ENCODE data around the gene CIC.
A peak's percentile ranks its signal among the peaks of the same experiment; 100 is the strongest.

CIC gene

DNA sequence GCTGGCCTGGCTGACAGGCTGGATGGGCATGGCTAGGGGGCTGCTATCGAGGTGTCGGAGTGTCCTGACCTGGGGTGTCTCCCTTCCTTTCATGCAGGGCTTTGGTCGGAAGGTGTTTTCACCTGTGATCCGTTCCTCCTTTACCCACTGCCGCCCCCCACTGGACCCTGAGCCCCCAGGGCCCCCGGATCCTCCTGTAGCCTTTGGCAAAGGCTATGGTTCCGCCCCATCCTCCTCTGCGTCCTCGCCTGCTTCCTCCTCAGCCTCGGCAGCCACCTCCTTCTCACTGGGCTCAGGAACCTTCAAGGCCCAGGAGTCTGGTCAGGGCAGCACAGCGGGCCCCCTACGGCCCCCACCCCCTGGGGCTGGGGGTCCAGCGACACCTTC is 21.1 kb downstream of the CIC start:
- no peak for DNase-seq

DNA sequence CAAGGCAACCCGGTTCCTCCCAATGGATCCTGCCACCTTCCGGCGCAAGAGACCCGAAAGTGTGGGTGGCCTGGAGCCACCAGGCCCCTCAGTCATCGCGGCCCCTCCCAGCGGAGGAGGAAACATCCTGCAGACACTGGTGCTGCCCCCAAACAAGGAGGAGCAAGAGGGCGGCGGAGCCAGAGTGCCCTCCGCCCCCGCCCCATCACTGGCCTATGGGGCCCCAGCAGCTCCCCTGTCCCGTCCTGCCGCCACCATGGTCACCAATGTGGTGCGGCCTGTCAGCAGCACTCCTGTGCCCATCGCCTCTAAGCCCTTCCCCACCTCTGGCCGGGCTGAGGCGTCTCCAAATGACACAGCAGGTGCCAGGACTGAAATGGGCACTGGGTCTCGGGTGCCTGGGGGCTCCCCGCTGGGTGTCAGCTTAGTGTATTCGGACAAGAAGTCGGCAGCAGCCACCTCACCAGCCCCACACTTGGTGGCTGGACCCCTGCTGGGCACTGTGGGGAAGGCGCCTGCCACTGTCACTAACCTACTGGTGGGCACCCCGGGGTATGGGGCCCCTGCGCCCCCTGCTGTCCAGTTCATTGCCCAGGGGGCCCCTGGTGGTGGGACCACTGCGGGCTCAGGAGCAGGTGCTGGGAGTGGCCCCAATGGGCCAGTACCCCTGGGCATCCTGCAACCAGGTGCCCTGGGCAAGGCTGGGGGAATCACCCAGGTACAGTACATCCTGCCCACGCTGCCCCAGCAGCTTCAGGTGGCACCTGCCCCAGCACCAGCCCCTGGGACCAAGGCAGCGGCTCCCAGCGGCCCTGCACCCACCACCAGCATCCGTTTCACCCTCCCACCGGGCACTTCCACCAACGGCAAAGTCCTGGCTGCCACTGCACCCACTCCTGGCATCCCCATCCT is 21.7 kb downstream of the CIC start:
- DNase-seq: no peak

DNA sequence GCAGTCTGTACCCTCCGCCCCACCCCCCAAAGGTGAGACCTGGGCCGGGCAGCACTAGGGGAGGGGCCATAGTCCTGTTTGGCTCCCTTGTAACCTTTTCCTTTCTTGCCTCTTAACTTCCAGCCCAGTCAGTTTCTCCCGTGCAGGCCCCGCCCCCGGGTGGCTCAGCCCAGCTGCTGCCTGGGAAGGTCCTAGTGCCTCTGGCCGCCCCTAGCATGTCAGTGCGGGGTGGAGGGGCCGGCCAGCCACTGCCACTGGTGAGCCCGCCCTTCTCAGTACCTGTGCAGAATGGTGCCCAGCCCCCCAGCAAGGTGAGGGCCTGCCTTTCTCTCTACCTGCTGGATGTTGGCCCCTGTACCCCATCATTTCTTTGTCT is 22.4 kb downstream of the CIC start:
- DNase-seq: no peak

DNA sequence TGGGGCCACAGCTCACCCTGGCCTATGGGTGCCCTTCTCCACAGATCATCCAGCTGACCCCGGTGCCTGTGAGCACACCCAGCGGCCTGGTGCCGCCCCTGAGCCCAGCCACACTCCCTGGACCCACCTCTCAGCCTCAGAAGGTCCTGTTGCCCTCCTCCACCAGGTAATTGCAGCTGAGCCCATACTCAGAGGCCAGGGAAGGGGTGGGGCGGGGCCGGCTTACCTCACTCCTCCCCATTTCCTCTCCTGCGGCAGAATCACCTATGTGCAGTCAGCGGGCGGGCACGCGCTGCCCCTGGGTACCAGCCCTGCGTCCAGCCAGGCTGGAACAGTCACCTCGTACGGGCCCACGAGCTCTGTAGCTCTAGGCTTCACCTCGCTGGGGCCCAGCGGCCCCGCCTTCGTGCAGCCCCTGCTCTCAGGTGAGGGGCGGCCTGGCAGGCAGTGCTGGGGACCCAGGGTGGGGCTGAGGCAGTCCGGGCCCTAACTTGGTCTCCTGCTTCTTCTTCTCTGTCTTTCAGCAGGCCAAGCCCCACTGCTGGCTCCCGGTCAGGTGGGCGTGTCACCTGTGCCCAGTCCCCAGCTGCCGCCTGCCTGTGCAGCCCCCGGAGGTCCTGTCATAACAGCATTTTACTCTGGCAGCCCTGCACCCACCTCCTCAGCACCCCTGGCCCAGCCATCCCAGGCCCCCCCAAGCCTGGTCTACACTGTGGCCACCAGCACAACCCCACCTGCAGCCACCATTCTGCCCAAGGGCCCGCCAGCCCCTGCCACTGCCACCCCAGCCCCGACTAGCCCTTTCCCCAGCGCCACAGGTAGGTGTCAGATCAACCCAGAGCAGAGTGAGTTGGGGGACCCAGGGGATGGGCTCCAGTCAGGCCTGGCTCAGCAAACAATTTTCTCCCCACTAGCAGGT is 23.2 kb downstream of the CIC start:
- no peak for DNase-seq

DNA sequence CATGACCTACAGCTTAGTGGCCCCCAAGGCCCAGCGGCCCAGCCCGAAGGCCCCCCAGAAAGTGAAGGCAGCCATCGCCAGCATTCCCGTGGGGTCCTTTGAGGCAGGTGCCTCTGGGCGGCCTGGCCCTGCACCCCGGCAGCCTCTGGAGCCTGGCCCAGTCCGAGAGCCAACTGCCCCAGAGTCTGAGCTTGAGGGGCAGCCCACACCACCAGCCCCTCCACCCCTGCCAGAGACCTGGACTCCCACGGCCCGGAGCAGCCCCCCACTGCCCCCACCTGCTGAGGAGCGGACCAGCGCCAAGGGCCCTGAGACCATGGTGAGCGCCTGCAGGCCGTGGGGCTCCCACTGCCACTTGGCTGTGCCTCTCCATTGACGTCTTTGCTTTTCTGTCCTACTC is 23.9 kb downstream of the CIC start:
- DNase-seq: no peak

GRCh38 chr19:42293540-42293939 is 24.5 kb downstream of the CIC start:
- DNase-seq: no peak

DNA sequence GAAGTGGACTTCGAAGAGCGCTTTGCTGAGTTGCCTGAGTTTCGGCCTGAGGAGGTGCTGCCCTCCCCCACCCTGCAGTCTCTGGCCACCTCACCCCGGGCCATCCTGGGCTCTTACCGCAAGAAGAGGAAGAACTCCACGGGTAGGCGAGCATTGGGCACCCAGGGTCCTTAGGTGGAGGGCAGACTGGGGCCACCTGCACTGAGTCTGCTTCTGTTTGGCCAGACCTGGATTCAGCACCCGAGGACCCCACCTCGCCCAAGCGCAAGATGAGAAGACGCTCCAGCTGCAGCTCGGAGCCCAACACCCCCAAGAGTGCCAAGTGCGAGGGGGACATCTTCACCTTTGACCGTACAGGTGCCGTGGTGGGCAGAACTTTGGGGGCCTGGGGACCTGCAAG is 24.9 kb downstream of the CIC start:
- no peak for DNase-seq

GRCh38 chr19:42294471-42295137 is 25.6 kb downstream of the CIC start:
- no peak for DNase-seq

DNA sequence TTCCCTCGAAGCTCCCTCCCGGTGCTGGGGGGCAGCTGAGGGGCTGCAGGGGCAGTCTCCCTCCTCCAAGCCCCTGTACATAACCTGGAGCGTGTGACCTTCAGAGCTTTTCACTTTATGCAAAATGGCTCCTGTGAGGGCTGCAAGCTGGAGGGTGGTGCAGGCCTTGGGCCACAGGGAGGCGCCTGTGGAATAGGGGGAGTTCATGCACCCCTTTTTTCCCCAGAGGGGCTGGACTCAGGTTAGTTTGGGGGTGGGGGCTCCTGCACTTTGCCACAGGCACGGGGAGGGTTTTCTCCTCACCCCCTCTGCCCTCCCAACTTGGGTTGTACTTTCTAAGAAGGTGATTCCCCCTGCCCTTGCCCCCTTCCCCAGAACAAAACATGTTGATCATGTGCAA is 26.3 kb downstream of the CIC start:
- DNase-seq: no peak

DNA sequence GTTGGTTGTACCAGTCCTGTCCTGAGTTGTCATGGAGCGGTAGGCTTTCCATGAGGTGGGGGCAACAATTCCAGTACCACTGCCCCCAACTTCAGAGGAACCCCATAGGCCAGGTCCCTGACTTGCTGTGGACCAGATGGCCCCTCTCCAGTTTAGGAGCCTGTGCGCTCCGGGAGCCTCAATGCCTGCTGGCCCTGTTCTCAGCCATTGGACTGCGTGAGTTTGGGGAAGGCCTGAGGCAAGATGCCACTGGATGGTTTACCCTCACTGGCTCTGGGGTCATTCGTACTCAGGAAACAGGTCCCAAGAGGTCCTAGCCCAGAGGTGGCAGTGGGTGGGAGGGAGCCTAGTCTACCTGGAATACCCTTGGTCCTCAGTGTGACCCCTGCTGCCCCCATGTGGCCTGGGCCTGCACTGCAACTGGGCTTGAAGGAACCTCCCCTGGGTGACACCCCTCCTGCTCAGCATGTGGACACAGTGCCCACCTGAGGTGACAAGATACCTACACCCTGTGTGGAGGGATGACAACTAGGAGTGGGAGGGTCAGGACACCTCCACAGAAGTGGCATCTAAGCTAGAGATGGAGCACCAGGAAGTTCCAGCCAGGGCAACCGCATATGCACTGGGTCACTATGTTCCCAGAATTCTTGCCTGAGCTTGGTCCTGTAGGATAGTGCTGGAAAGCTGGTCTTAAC is 26.9 kb downstream of the CIC start:
- peak; percentile 87 for DNase-seq

DNA sequence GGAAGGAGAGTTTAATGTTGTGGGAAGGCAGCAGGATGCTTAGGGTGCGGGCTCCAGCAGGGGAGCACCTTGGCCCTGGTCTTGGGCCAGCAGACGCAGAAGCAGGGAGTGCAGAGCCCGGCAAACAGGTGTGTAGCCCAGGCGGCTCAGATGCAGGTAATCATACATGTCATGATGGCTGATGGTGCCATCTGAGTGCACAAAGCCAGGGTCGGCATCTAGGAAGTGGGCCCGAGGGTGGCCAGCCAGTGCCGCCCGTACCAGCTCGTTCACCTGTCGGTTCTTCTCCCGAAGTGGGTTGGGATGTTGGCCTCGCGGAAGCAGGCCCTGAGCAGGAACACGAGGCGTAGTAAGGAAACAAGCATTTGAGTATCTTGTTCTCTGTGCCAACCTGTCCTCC is 28.0 kb downstream of the CIC start:
- no peak for DNase-seq

DNA sequence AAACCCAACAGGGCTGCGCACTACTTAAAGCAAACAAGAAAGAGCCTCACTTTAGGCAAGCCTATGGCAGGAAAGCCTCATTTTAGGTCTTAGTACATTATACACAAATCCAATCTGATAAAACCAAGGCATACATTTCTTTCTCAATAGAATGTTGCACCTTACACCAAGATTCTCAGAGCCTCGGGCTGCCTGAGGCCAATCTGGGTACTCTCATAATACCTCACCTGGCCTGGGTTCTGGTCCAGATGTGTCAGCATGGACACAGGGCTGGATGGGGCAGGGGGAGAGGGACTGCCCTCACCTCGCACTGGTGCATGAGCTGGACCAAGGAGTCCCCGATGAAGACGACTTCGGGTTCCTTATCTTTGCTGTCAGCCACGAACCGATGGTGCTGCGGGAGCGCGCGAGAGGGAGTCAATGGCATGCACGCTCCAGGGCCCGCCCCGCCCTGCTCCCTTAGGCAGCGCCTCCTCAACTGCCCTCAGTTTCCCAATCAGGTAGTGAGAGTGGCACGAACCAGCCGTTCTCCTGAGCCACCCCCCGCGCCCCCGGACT is 32.7 kb downstream of the CIC start, which contains the start of gene PRR19:
TSS of gene PRR19 (plus strand) at position 487 of the 558 bp plus-strand sequence. CDS start 7,453 bp downstream, outside the sequence.
- no peak for DNase-seq

DNA sequence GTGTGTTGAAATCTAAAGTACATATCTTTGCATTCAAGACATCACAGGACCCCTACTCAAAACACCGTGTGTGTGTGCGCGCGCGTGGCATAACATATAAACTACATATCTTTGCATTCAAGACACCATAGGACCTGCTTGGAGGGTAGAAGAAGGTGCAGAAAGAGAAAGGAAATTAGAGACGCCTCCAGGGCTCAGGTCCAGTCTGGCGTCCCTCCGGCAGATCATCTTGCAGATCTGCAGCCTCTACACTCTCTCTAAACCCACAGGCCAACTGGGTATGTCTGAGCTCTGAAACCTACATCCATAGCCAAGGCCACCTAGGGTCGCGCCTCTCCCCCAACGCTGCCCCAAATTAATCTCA is 34.0 kb downstream of the CIC start:
- DNase-seq: no peak

DNA sequence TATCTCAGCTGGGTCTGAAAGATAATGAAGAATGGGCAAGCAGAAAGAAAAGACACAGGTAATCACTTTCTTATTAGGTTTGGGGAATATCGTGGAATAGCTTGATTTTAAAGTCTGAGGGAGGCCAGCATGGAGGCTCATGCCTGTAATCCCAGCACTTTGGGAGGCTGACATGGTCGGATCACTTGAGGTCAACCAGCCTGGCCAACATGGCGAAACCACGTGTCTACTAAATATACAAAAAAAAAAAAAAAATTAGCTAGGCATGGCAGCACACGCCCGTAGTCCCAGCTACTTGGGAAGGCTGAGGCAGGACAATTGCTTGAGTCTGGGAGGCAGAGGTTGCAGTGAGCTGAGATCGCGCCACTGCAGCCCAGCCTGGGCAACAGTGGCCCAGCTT is 34.8 kb downstream of the CIC start:
- no peak for DNase-seq

- DNase-seq: no peak
Measured at GRCh38 chr19:42306646-42307045, 37.6 kb downstream of the CIC start.

DNA sequence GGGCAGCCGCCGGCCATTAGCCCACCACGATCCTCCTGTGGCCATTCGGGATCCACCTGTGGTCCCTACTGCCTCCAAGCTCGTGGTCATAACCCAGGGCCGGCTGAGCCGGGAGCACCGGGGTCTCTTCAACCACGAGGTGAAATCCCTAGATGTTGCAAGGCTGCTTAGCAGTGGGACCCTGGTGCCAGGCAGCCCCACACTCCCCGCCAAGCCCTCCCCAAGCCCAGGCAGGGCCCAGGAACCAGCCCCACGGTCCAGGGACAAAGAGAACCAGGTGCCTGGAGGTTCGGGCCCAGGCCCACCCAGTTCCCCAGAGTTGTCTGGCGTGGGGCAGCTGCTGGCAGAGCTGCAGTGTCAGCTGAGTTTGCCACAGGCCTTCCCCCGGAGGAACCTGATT is 40.6 kb downstream of the CIC start:
- DNase-seq: no peak

- DNase-seq: no peak
Measured at GRCh38 chr19:42311657-42312056, 42.6 kb downstream of the CIC start.

GRCh38 chr19:42312370-42312769 is 43.3 kb downstream of the CIC start:
- no peak for DNase-seq

- DNase-seq: no peak
Measured at GRCh38 chr19:42313096-42313839, 44.2 kb downstream of the CIC start, which contains the start of gene TMEM145. TSS of gene TMEM145 (plus strand) at chr19:42313309. CDS start at chr19:42313377, 68 bp downstream.

DNA sequence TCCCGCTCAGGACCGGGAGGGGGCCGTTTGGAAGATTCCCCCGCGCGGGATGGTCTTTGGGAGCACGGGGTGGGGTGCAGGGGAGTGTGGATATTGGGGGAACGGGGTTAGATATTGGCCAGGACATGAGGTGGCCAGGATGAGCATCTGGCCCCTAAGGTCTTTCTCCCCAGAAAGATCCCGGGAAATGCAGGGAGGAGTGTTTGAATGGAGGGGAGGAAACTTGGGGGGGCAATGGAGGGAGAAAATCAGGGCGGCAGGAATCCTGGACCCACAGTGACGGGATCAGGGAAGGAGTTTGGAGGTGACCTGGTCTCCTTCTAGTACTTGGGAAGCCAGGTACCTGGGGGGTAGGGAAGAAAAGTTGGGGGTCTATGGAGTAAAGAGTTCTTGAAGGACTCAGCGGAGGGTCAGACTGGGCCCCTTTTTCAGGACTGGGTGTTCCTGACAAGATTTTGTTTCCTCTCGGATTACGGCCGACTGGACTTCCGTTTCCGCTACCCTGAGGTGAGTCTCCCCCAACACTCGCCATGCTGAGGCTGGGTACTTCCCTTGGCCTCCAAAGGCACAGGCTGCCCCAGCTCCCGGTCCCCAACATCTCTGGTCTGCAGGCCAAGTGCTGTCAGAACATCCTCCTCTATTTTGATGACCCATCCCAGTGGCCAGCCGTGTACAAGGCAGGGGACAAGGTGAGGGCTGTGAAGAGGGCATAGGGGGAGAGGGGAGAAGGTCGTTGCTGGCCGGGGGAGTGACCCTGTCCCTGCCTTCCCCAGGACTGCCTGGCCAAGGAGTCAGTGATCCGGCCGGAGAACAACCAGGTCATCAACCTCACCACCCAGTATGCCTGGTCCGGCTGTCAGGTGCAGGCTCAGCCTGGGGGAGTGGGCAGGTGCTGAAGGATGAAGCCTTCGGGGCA is 45.0 kb downstream of the CIC start:
- DNase-seq: no peak
